GM21423 (cell line): ENCODE data around the gene SSX5.
"Not testable (repeated sequence)": the region's sequence is repeated elsewhere in the genome, so short reads cannot be mapped to it uniquely, and the experiment has no call there.

Experiments
- ATAC-seq: cut with Tn5 transposase; IDR thresholded peaks from one replicate; pipeline ENCODE4 v1.9.1; 2021; ENCODE audit warnings: mild to moderate bottlenecking, moderate library complexity; ENCODE audit not compliant: unreplicated experiment

The SSX5 gene, protein sequence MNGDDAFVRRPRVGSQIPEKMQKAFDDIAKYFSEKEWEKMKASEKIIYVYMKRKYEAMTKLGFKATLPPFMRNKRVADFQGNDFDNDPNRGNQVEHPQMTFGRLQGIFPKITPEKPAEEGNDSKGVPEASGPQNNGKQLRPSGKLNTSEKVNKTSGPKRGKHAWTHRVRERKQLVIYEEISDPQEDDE

GRCh38 chrX:48196745-48197201, at the start of gene SSX5:
SSX5 (minus strand) TSS chrX:48196795; CDS start chrX:48195358, 1,437 bp downstream.
- ATAC-seq, result no peak

DNA sequence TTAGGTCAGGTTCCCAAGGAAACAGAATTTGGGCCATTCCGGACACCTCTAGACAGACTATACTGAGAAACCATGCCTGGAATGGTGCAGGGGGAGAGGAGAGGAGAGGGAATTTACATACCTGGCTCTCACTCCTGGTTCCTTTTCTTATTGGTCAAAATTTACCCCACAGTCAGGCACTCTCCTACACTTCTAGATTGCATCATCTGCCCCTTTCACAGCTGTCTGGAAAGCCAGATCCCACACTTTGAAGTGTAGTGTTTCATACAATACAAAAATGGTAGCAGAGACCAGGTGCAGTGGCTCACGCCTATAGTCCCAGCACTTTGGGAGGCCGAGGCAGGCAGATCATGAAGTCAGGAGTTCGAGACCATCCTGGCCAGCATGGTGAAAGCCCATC, 27.6 kb upstream of the SSX5 start:
- not testable (repeated sequence) for ATAC-seq

DNA sequence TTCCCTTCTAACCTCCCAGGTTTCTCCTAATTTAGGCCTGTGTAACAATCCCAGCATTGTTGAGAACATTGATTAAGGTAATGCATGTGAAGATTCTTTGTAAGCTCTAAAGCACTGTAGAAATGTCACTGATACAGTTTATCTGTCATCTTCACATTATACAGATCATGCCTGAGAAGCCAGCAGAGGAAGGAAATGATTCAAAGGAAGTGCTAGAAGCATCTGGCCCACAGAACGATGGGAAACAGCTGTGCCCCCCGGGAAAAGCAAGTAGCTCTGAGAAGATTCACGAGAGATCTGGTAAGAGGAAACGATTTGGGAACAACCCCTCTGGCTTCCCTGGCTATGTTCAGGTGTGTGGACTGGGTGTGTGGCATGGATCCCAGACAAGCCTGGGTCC, 17.7 kb upstream of the SSX5 start:
- not testable (repeated sequence) for ATAC-seq

GRCh38 chrX:48190024-48190423, 6.6 kb downstream of the SSX5 start:
- ATAC-seq, result not testable (repeated sequence)

DNA sequence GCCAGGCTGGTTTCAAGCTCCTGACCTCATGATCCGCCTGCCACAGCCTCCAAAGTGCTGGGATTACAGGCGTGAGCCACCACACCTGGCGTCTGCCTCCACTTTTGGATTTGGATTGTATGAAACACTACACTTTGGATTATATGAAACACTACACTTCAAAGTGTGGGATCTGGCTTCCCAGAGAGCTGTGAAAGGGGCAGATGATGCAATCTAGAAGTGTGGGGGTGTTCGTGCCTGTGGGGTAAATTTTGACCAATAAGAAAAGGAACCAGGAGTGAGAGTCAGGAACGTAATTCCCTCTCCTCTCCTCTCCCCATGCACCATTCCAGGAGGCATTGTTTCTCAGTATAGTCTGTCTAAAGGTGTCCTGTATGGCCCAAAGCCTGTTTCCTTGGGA, 14.7 kb downstream of the SSX5 start:
- ATAC-seq, result not testable (repeated sequence)

DNA sequence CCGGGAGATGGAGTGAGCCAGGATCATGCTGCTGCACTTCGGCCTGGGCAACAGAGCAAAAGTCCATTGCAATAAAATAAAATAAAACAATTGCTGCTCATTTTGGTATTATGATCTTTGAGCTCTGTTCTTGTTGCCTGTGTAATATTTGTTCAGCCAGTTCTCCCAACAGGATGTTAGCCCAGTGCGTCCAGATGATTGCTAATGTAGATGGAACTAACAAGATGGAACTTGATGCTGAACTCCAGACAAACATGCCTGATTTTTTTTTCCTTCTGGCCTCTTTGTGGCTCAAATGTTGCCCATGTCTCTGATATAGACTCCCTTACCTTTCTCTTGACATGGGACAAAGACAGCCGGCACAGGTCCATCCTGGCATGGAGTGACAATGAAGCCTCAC, 15.8 kb downstream of the SSX5 start:
- no peak for ATAC-seq

GRCh38 chrX:48179691-48180090, 16.9 kb downstream of the SSX5 start:
- no peak for ATAC-seq

GRCh38 chrX:48166322-48166721, 30.3 kb downstream of the SSX5 start:
- not testable (repeated sequence) for ATAC-seq

DNA sequence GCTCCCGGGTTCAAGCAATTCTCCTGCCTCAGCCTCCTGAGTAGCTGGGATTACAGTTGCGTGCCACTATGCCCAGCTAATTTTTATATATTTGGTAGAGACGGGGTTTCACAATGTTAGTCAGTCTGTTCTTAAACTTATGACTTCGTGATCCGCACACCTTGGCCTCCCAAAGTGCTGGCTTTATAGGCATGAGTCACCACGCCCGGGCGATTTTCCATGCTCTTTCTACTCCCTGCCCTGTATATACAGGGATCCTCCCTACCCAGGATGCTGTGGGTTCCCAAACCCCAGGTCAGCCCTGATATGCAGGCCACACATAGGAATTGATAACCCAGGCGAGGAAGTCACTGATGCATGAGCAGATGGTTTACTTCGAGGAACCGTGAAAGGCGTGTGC, 31.4 kb downstream of the SSX5 start:
- ATAC-seq, result no peak

- no peak for ATAC-seq
Observed at GRCh38 chrX:48156014-48156413, 40.6 kb downstream of the SSX5 start.

GRCh38 chrX:48154796-48155195, 41.8 kb downstream of the SSX5 start:
- no peak for ATAC-seq

DNA sequence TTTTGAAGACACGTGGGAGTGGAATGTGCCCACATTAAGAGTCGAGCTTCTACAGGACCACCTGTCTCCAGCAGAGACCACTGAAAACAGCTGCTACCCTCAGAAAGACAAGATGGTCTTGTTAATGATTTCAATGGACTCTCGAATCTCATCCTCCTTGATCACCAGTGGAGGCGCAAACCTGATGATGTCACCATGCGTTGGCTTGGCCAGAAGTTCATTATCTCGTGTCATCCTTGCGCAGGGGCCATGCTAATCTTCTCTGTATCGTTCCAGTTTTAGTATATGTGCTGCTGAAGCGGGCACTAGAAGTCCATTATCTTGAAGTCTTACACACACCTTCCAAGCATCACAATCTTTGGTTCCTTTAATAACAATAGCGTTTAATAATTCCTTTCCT, 42.8 kb downstream of the SSX5 start:
- no peak for ATAC-seq

- not testable (repeated sequence) for ATAC-seq
Observed at GRCh38 chrX:48142697-48143096, 53.9 kb downstream of the SSX5 start.

DNA sequence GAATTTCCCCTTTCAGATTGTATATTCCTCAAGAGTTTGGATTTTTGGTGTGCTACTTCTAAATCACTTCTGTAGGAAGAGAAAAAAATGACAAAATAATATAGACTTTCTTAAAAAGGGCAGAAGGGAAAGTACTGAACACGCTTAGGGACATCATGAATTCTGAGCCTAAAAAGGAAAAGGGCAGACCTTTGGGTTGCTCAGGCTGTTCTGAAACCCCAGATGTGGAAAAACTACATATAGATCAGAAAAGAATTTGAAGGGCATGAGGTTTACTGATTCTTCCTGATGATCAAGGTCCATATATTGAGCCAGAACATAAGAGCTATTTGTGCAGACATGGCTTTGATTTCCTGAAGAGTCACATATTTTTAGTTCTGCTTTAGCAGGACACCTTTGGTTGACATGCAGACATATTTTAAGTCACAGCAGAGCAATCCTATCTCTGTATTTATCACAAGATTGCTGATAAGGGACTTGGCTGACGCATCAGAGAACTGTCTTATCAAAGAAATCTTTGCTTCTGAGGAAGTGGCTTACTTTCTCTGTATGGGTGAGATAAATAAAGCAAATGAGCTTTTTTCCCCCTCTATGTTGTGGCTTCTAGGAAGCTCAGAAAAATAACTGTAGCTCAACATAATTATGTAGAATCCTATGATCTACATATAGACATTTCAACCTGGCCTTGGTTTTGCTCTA, 54.6 kb downstream of the SSX5 start:
- ATAC-seq, result not testable (repeated sequence)

DNA sequence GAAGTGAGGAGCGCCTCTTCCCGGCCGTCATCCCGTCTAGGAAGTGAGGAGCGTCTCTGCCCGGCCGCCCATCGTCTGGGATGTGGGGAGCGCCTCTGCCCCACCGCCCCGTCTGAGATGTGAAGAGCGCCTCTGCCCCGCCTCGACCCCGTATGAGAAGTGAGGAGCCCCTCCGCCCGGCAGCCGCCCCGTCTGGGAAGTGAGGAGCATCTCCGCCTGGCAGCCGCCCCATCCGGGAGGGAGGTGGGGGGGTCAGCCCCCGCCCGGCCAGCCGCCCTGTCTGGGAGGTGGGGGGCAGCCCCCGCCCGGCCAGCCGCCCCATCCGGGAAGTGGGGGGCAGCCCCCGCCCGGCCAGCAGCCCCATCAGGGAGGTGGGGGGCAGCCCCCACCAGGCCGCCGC, 57.5 kb downstream of the SSX5 start:
- ATAC-seq, result not testable (repeated sequence)
